Stimulated activated CD4-positive, alpha-beta T cell treated with anti-CD3 and anti-CD28 coated beads, Interleukin-1b, Interleukin-23, amount 100 ng/mL, for 1 hour (primary cell): ENCODE results near the gene RRH.
"Not testable (repeated sequence)": the region's sequence is repeated elsewhere in the genome, so short reads cannot be mapped to it uniquely, and the experiment has no call there.

Experiments
- DNase-seq, 2 donors: peaks; one replicate each; pipeline ENCODE4 v3.0.0-alpha.2; 2020; ENCODE audit warnings: low read depth in 2 of 2

The RRH gene

DNA sequence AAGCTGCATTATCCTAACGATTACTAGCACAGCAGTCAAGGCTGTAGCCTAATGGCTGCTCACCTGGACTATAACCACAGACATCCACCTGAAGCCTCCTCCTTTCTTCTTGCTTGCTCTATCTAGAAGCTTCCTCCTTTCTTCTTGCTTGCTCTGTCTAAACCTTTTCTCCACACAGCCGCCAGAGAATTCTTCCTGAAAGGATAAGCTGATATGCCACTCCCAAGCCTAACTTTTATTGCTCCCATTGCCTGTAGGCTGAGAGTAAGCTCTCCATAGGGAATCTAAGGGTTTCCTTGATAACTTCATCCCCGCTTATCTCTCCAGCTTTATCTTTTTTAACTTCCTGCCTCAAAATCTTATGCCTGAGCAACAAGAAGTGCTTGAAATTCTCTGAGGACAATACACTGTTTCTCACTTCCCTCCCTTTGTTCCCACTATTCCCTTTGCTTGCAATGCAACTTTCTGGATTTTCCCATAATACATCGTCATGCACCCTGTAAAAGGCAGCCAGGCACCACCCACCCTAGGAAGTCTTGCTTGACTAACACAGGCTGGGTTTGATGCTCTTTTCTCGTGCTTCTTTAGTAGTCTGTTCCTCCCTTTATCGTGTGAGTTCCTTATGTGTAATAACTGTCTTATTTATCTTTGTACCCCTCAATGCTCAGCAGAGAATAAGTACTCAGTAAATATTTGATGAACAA, 18.8 kb downstream of the RRH start:
- DNase-seq = no peak

DNA sequence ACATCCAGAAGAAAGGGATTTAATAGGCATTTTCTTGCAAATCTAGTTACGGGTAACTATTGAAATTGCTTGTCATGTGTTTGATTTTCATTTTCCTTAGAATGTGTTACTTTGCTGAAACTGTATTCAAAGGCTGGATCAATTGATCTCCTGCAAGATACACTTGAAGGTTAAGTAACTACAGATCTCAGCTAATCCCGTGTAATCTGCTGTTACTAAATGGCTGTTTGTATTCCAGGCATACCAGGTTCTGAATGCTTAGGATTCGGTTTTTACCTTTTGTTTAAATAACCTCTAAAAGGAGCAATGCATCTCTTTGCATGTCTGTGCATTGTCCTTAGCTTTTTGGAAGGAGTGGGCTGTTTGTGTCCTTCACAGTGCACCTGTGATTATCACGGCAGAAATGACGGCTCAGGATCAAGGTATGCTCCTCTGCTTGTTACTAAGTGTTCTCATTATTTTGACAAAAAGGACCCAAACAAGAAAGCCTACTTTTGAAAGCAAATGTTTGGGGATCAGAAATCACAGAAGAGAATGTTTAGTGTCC, 20.2 kb downstream of the RRH start, which contains the start of gene LRIT3:
TSS of gene LRIT3 (plus strand) at position 212 of the 547 bp plus-strand sequence. CDS start at position 307, 95 bp downstream.
- DNase-seq = no peak

DNA sequence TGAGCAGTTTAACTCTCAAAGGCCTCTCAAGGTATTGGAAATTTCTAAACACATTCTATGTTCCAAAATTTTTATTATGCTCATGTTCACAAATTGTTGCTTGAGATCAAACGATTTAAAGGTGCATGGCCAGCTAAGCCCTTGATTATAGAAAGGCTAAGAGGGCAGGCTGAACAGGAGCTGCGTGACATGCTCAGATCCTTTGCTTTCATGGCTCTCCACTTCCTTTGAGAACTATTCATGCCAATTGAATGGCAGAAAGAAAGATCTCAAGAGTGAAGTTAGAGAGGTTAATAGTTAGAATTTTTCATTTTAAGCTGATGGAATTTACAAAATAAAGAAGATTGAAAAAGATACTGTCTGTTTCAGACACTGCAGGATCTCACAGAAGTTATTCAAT, 20.7 kb downstream of the RRH start:
- DNase-seq = no peak

DNA sequence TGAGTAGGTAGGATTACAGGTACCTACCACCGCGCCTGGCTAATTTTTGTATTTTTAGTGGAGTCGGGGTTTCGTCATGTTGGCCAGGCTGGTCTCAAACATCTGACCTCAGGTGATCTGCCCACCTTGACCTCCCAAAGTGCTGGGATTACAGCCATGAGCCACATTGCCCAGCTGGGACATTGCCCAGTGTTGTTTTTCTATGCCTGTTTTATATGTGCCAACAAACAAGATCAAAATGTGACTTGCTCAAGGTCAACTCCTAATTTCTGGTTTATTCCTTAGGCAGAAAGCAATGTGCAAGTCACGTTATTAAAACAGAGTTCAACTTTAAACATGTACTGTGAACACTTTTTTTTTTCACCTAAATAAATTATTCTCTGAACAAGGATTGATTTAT, 22.8 kb downstream of the RRH start:
- no peak for DNase-seq

DNA sequence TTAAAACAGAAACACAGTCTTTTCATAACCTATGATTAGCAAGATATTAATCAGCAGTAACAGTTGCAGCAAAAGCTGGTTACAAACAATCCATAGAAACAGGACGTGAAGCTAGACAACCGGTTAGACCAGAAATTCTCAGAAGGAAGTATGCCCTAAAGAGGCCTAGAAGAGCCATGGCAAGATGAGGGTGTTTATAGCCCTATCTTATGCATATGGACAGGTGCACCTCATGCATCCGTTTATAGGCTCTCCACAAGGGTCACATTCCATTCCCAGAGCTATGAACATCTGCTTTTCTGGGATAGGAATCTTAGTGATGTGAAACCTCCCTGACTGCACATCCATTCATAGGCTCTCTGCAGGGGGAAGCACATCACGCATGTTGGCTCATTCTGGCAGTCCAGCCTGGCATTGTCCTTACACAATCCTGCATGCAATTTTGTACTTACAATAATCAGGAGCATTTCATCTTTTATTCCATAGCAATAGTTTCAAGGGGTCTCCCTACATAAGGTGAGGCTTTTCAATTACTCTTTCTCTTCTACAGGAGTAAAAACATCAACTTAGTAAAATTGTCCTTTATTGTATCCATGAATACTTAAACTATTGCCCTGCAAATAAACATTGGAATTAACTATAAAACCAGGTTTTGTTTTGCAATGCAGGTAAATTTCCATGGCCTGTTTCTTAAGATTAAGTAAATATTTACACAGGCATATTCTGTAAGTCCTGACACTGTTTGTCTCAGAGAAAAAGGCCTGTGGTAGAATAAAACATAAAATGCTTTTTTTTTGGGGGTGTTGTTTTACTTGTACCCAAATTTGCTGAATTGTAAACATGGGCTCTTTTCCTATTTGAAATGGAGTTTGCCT, 31.9 kb downstream of the RRH start:
- not testable (repeated sequence) for DNase-seq

DNA sequence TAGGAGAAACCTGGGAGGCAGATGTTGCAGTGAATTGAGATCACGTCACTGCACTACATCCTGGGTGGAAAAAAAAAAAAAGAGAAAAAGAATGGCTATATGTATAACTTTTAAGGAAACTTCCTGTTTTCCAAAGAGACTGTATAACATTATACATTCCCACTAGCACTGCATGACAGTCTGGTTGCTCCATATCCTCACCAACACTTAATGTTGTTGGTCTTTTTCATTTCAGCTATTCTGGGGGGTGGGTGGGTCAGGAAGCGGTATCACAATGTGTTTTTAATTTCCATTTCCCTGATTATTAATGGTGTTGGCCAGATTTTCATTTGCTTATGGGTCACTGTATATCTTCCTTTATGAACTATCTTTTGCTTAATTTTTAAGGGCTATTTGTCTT, 33.5 kb downstream of the RRH start:
- DNase-seq = no peak

DNA sequence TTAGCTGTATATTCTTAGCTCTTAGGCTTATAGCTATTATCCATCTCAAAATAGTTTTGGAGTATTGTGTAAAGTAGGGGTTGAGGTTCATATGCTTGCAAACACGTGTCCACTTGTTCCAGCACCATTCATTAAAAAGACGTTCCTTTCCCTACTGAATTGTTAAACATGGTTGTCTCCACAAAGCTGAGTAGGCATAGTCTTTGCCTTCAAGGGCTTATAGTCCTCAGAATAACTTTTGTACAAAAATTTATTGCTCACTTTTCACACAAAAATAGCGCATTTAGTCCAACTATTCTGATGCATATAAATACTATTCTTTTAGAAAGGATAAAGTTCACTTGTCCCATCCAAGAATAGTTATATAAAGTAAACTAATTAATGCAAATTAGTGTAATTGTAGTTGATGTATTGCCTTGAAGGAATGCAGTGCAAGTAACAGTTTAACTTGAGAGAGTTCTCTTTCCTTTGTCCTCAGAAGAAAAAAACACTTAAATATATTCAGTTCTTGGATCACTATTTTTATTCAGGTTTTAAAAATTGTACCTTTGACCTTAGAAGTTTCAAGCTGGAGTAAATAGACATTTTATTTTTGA, 34.2 kb downstream of the RRH start:
- no peak for DNase-seq

DNA sequence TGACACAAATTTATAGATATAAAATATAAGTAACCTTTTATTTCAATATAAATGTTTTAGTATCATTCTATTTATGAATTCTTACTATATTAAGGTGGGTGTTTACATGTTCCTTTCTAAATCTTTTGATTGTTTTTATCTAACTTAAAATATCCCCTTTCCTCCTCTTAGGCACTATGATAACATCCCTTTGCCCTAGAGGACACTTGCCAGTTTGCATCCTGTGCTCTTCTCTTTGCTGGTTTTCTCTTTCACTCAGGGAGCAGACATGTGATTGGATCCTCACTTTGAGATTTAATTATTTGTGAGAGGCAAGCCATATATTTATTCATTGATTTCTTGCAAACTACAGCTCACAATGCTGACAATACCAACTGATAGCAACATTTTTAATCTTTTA, 36.4 kb downstream of the RRH start:
- DNase-seq = no peak

DNA sequence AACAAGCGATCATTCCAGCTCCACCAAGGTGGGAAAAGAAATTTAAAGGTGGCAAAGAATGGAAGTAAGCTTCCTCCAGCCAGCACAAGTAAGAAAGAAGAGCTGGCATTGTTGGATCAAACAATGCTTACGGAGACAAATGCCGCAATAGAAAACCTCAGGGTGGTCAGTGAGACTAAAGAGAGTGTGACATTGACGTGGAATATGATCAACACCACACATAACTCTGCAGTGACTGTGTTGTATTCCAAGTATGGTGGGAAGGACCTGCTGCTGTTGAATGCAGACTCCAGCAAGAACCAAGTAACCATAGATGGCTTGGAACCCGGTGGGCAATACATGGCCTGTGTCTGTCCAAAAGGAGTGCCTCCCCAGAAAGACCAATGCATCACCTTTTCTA, 42.3 kb downstream of the RRH start:
- no peak for DNase-seq

DNA sequence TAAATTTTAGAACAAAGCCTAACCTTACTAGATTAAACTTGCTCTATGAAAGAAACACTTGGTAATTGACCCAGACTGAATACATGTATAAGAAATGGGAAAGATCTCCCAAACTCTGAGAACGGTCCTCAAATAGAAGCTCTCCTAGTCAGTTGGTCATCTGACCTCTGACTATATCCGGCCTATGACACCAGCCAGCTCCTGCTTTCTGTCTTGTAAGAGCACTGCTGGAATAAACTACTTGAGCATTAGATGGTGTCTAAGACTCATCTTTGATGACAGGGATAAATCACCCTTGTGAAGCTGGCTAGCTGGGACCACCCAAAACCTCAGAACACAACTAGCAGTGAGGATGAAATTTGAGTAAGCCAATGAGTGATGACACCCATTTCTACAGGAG, 44.3 kb downstream of the RRH start:
- DNase-seq = no peak

DNA sequence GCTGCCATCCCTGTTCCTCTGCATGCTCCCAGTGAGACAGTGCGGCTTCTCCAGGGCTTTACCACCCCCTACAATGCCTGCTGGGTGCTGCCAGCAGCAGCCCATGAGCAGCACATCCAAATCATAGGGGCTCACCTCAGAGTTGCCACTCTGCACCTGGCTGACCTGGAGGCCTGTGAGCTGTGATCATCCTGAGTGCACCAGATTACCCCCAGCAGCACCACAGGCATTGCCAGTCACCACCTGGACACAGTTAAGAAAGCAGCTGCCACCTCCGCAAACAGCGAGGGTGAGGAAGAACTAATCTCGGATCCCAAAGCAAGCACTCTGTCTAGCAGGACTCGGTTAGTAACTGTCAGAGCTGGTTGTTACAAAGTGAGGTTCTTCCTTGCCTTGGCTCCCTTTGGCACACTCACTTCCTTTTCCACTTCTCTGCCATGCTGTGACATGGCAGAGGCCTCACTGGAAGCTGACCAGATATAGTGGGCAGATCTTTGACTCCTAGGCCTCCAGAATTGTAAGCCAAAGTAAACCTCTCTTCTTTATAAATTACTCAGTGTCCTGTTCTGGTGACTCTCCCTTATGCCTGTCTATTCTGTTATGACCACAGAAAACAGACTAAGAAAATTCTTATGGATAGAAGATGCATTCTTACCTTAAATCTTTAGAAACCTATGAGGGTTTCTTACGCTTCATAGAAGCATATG, 45.3 kb downstream of the RRH start:
- DNase-seq = no peak

DNA sequence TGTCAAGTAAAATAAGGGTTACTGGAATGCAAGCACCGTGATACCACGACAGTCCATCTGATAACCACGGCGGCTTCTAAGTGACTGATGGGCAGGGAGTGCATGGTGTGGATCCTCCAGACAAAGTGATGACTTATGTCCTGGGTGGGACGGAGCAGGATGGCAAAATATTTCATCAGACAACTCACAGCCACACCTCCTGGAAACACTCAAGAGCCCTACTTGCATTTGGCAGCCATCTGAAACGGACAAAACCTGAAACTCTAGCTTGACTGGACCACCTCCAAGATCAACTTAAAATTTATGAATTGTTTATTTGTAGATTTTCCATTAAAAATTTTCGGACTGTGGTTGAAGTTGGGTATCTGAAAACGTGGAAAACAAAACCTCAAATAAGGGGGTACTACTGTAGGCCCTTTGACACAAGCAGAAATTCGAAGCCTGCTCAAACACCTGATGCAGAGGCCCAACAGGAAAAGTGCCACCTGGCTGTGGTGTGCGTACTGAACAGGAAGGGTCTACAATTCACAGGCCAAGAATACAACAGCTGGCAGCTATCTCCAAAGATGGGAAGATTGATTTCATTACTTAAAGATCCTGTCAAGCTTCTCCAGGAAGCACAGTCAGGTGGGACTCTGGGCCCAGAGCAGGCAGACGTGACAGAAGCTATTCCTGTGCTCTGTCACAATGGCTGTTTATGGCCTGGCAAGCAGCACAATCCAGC, 46.2 kb downstream of the RRH start:
- DNase-seq = no peak

DNA sequence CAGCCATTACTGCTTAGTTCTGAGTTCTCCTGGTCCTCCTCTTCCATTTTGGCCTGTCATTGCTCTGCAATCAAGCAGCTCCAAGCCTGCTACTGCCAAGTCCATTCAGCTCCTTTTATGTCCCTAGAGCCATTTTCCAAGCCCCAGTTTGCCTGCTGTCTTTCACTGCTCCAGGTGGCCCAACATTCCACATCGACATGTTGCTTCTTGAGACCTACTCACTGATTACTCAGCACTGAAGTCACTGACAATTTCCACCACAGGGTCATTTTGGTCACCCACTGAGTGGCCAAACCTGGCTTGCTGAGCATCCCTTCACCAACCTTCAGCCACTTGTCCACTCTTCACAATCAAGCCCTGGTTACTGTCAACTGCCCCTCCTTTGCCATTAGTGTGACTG, 47.3 kb downstream of the RRH start:
- DNase-seq = no peak

DNA sequence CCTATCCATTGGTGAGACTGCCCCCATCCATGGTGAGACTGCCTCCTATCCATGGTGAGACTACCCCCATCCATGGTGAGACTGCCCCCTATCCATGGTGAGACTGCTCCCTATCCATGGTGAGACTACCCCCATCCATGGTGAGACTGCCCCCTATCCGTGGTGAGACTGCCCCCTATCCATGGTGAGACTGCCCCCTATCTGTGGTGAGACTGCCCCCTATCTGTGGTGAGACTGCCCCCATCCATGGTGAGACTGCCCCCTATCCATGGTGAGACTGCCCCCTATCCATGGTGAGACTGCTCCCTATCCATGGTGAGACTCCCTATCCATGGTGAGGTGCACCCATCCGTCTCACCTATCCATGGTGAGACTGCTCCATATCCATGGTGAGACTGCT, 47.8 kb downstream of the RRH start:
- not testable (repeated sequence) for DNase-seq

DNA sequence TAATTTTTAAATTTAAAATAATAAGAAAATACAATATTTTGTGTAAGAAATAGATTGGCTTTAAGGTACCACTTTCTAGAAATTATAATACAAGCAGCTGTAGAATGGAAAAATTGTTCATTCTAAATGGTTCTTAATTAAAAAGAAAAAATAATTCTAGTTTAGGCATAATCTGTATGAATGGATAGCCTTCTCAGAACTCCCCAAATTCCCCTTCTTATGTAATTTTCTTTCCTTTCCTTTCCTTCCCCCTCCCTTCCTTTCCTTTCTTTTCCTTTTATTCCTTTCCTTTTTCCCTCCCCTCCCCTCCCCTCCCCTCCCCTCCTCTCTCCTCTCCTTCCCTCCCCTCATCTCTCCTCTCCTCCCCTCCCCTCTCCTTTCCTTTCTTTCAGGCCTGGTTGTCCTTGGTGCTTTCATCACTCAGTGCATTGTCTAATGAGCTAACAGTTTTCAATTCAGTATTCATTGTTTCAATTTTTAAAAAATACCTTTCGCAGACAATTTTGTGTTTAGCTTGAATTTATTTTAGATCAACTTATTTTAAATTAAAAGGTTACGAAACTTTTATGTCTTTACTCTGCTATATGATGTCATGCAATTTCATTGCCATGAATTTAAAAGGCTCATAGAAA, 49.0 kb downstream of the RRH start:
- DNase-seq = no peak

DNA sequence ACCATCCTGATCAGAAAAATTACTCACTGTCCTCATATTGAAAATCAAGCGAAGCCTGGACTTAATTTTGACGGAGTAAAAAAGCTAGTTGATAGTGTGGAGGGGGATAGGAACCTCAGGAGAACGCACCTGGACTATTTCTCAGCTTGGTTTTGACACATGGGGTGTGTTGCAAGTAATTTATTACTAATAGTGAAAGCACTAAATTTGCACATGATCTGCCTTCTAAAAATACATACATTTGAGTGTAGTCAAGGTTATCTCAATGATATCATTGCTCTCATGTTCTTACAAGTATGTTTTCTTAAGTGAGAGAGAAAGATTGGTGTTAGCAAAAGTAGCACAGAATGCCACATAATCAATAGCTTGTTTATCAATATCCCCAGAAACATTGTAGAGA, 49.6 kb downstream of the RRH start:
- no peak for DNase-seq

DNA sequence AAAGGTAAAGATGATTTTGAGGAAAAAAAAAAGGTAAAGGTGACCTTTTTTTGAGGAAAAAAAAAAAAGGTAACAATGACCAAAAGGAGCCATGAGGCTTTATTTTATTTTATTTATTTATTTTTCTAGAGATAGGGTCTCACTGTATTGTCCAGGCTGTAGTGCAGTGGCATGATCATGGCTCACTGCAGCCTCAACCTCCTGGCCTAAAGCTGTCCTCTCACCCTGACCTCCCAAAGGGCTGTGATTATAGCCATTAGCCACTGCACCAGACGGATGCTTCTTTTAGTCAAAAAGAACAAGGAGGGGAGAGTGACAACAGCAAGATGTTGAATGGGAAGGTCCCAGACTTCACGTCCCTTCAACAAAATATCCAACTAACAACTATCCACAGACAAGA, 50.6 kb downstream of the RRH start:
- DNase-seq = no peak

DNA sequence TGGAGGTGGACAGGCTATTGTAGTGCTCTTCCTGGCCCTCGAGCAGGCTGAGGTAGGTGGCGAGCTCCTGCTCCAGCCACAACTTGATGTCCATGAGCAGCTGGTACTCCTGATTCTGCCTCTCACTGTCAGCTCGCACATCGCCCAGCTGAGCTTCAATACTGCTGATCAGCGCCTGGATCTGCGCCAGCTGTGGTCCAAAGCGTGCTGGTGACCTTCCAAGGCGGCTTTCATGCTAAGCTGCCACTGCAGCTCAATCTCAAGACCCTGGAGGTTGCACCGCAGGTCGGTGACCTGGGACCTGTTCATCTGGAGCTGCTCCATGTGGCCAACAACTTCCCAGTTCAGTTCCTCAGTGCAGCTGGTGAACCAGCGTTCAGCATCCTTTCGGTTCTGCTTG, 51.3 kb downstream of the RRH start:
- DNase-seq = no peak

DNA sequence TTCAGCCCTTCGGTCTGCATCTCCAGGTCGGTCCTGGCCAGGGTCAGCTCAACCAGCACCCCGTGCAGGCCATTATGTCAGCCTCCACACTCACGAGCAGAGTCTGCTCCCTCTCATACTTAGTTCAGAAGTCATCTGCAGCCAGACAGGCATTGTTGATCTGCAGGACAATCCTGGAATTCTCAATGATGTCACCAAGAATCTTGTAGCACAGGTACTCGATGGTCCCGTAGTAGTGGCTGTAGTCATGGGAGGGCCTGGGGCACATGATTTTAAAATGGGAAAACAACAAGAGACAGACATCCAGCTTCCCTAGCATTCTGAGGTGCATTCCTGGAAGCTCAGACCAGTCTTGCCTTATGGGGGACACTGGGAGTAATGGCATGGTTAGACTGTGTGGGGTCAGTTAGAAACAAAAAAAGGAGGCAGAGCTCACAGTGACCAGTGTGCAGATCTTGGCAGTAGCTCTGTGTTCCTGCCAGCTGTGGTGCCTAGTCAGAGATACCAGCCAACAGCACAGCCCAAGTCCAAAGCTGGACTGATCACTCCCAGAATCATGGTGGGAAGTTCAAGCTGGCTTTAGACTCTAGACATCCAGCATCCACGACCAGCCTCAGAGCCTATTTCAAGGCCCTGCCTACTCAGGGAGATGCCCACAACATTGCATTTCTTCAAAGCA, 52.0 kb downstream of the RRH start:
- no peak for DNase-seq

DNA sequence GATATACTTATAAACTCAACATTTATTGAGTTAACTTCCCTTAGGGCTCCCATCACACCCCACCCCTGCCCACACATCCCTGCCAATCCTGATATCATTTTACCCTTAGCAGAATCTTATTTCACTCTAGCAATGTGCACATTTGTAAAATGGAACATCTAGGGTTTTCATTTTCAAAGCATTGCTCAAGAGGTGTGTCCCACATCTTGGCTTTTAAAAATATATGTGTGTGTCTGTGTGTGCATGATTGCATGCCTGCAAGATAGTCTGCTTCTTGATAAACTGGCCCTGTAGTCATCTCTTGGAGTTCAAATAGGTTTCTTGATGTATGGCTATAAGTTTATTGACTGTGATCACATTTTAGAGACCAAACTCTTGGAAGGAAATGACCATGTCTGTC, 58.5 kb downstream of the RRH start:
- no peak for DNase-seq
